Peyer's patch (tissue), 4 donors: ENCODE measurements around the gene PTPRU.

ENCODE experiments used
- POLR2A ChIP-seq, 2 donors: fragments of 450-650 bp; IDR thresholded peaks; one replicate each; pipeline ENCODE4 v1.5.1; 2017; ENCODE audit warnings: antibody characterized with exemption in 2 of 2, mild to moderate bottlenecking in 2 of 2, moderate library complexity in 2 of 2
- TF ChIP-seq, protein P1 (sequence below), 6 experiments: fragments of 450-650 bp in 4 of 6; fragments of 200-600 bp in 2 of 6; sonication (generic) in 1 of 6; IDR thresholded peaks; one replicate each; pipeline ENCODE4 v1.5.1; 2017 to 2019; ENCODE audit warnings: antibody characterized with exemption in 6 of 6, mild to moderate bottlenecking in 3 of 6, moderate library complexity in 1 of 6

- TF ChIP-seq, protein P1, sequence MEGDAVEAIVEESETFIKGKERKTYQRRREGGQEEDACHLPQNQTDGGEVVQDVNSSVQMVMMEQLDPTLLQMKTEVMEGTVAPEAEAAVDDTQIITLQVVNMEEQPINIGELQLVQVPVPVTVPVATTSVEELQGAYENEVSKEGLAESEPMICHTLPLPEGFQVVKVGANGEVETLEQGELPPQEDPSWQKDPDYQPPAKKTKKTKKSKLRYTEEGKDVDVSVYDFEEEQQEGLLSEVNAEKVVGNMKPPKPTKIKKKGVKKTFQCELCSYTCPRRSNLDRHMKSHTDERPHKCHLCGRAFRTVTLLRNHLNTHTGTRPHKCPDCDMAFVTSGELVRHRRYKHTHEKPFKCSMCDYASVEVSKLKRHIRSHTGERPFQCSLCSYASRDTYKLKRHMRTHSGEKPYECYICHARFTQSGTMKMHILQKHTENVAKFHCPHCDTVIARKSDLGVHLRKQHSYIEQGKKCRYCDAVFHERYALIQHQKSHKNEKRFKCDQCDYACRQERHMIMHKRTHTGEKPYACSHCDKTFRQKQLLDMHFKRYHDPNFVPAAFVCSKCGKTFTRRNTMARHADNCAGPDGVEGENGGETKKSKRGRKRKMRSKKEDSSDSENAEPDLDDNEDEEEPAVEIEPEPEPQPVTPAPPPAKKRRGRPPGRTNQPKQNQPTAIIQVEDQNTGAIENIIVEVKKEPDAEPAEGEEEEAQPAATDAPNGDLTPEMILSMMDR (IDR thresholded peaks at IDR 0.05) = no peak
- no peak for TF ChIP-seq POLR2A (IDR thresholded peaks at IDR 0.05)
Measured at GRCh38 chr1:29372108-29372507, 135.8 kb downstream of the PTPRU start.
